Measurements from ENCODE around the gene TNFRSF12A. TPM values are rescaled to one million over a fixed set of nuclear protein-coding genes. Genes with fewer than 3 reads are reported as not detected.

TNFRSF12A gene
- total and polyA plus RNA-seq, 5 donors from 2014 or later = 0.69 to 1.2 (median 0.86) TPM; not detected in 1

- H3K4me3 ChIP-seq (ENCODE audit: low read depth, low read length) = no peak overlapping the region
- Mint-ChIP-seq H3K4me3 (peak overlapping the region; percentile 90 to 98 (median 94)), H3K27me3 (peaks cover 8% of the 10 kb centered on the region), H3K36me3 (peaks cover 4% of the 10 kb centered on the region), H3K4me1 (peaks cover 4 to 63% (median 30%) of the 10 kb centered on the region in 4 donors), H3K9me3 (no peaks in the 10 kb centered on the region), H3K27ac (peak overlapping the region; percentile 62 to 96 (median 80))
- no peaks in the 10 kb centered on the region for H3K27me3 ChIP-seq (ENCODE audit: control insufficient read depth, insufficient read depth, low read length)
- ATAC-seq (ENCODE audit: low read depth in 2 of 2) (peak; percentile 32), DNase-seq (peak in 2 of 3 donors; percentile 67 to 68)
- peak overlapping the region; percentile 91 for H3K27ac ChIP-seq (ENCODE audit: insufficient read depth, low read length, poor library complexity, severe bottlenecking)
- peaks cover 11% of the 10 kb centered on the region for H3K36me3 ChIP-seq (ENCODE audit: control insufficient read depth, insufficient read depth, low read length)
- H3K9me3 ChIP-seq (ENCODE audit: control insufficient read depth in 2 of 2, low read length in 2 of 2) = no peaks in the 10 kb centered on the region
- peaks cover 52% of the 10 kb centered on the region for H3K4me1 ChIP-seq (ENCODE audit: control insufficient read depth, insufficient read depth, low read length, poor library complexity, severe bottlenecking)
Measured at GRCh38 chr16:3022208-3022683, 2.1 kb downstream of the TNFRSF12A start.

GRCh38 chr16:3022684-3023414 is 2.7 kb downstream of the TNFRSF12A start:
- Histone ChIP-seq H3K36me3 (ENCODE audit: control insufficient read depth, insufficient read depth, low read length) (peaks cover 11% of the 10 kb centered on the region), H3K27me3 (ENCODE audit: control insufficient read depth, insufficient read depth, low read length) (no peaks in the 10 kb centered on the region), H3K9me3 (ENCODE audit: control insufficient read depth in 2 of 2, low read length in 2 of 2) (no peaks in the 10 kb centered on the region), H3K4me1 (ENCODE audit: control insufficient read depth, insufficient read depth, low read length, poor library complexity, severe bottlenecking) (peaks cover 54% of the 10 kb centered on the region), H3K4me3 (ENCODE audit: low read depth, low read length) (no peak overlapping the region), H3K27ac (ENCODE audit: insufficient read depth, low read length, poor library complexity, severe bottlenecking) (peak overlapping the region; percentile 91)
- Mint-ChIP-seq H3K4me1 (peaks cover 4 to 67% (median 30%) of the 10 kb centered on the region in 4 donors), H3K36me3 (peaks cover 4% of the 10 kb centered on the region), H3K9me3 (no peaks in the 10 kb centered on the region), H3K4me3 (peak overlapping the region; percentile 90 to 98 (median 94)), H3K27me3 (peaks cover 10% of the 10 kb centered on the region), H3K27ac (peak overlapping the region; percentile 80 to 99 (median 96))
- DNase-seq = no peak
- ATAC-seq (ENCODE audit: low read depth in 2 of 2) = no peak

- Histone ChIP-seq H3K4me3 (ENCODE audit: low read depth, low read length) (no peak overlapping the region), H3K27me3 (ENCODE audit: control insufficient read depth, insufficient read depth, low read length) (no peaks in the 10 kb centered on the region), H3K36me3 (ENCODE audit: control insufficient read depth, insufficient read depth, low read length) (peaks cover 11% of the 10 kb centered on the region), H3K9me3 (ENCODE audit: control insufficient read depth in 2 of 2, low read length in 2 of 2) (no peaks in the 10 kb centered on the region), H3K27ac (ENCODE audit: insufficient read depth, low read length, poor library complexity, severe bottlenecking) (peak overlapping the region; percentile 91), H3K4me1 (ENCODE audit: control insufficient read depth, insufficient read depth, low read length, poor library complexity, severe bottlenecking) (peaks cover 54% of the 10 kb centered on the region)
- H3K4me3 Mint-ChIP-seq = peak overlapping the region; percentile 90 to 98 (median 94)
- DNase-seq = no peak
- H3K27ac Mint-ChIP-seq = peak overlapping the region; percentile 80 to 99 (median 94)
- peaks cover 15% of the 10 kb centered on the region for H3K27me3 Mint-ChIP-seq
- H3K9me3 Mint-ChIP-seq = no peaks in the 10 kb centered on the region
- H3K36me3 Mint-ChIP-seq = peaks cover 4% of the 10 kb centered on the region
- no peak for ATAC-seq (ENCODE audit: low read depth in 2 of 2)
- H3K4me1 Mint-ChIP-seq = peaks cover 4 to 65% (median 30%) of the 10 kb centered on the region in 4 donors
Measured at GRCh38 chr16:3023415-3023668, 3.2 kb downstream of the TNFRSF12A start.

GRCh38 chr16:3023669-3024478 is 3.7 kb downstream of the TNFRSF12A start, which contains the start of the genes HCFC1R1 and THOC6:
Gene HCFC1R1 (minus strand): TSS chr16:3023942. CDS start chr16:3023941, 1 bp downstream.
Gene THOC6 (plus strand): TSS chr16:3024035. CDS start chr16:3024327, 292 bp downstream.
- Mint-ChIP-seq H3K4me3 (peak within 1 kb of the TSS; percentile 90 to 98 (median 94)), H3K27ac (peak within 1 kb of the TSS; percentile 92 to 99 (median 96)), H3K36me3 (peaks cover 4% of the 10 kb centered on the region), H3K4me1 (peaks cover 4 to 66% (median 30%) of the 10 kb centered on the region in 4 donors), H3K9me3 (no peaks in the 10 kb centered on the region), H3K27me3 (peaks cover 17% of the 10 kb centered on the region)
- H3K9me3 ChIP-seq (ENCODE audit: control insufficient read depth in 2 of 2, low read length in 2 of 2) = no peaks in the 10 kb centered on the region
- peak within 1 kb of the TSS; percentile 91 for H3K27ac ChIP-seq (ENCODE audit: insufficient read depth, low read length, poor library complexity, severe bottlenecking)
- peaks cover 59% of the 10 kb centered on the region for H3K4me1 ChIP-seq (ENCODE audit: control insufficient read depth, insufficient read depth, low read length, poor library complexity, severe bottlenecking)
- H3K4me3 ChIP-seq (ENCODE audit: low read depth, low read length) = peak within 1 kb of the TSS; percentile 32
- peaks cover under 1% of the 10 kb centered on the region for H3K27me3 ChIP-seq (ENCODE audit: control insufficient read depth, insufficient read depth, low read length)
- ATAC-seq (ENCODE audit: low read depth in 2 of 2) = peak; percentile 85 to 86
- H3K36me3 ChIP-seq (ENCODE audit: control insufficient read depth, insufficient read depth, low read length) = peaks cover 11% of the 10 kb centered on the region
- peak; percentile 93 to 99 (median 95) for DNase-seq

GRCh38 chr16:3025032-3026002 is 5.1 kb downstream of the TNFRSF12A start:
- no peak overlapping the region for H3K4me3 ChIP-seq (ENCODE audit: low read depth, low read length)
- no peak overlapping the region for H3K27ac ChIP-seq (ENCODE audit: insufficient read depth, low read length, poor library complexity, severe bottlenecking)
- Mint-ChIP-seq H3K9me3 (peaks cover 0 to 2% (median 0%) of the 10 kb centered on the region in 7 donors), H3K4me1 (peaks cover 4 to 69% (median 33%) of the 10 kb centered on the region in 4 donors), H3K4me3 (peak overlapping the region in 2 of 4 donors; percentile 38 to 41), H3K36me3 (peaks cover 4% of the 10 kb centered on the region), H3K27me3 (peaks cover 28% of the 10 kb centered on the region), H3K27ac (no peak overlapping the region)
- H3K36me3 ChIP-seq (ENCODE audit: control insufficient read depth, insufficient read depth, low read length) = peaks cover 11% of the 10 kb centered on the region
- peaks cover 66% of the 10 kb centered on the region for H3K4me1 ChIP-seq (ENCODE audit: control insufficient read depth, insufficient read depth, low read length, poor library complexity, severe bottlenecking)
- DNase-seq (no peak), ATAC-seq (ENCODE audit: low read depth in 2 of 2) (no peak)
- H3K9me3 ChIP-seq (ENCODE audit: control insufficient read depth in 2 of 2, low read length in 2 of 2) = no peaks in the 10 kb centered on the region
- peaks cover 3% of the 10 kb centered on the region for H3K27me3 ChIP-seq (ENCODE audit: control insufficient read depth, insufficient read depth, low read length)

- no peak overlapping the region for H3K27ac ChIP-seq (ENCODE audit: insufficient read depth, low read length, poor library complexity, severe bottlenecking)
- peaks cover 3% of the 10 kb centered on the region for H3K27me3 ChIP-seq (ENCODE audit: control insufficient read depth, insufficient read depth, low read length)
- H3K27ac Mint-ChIP-seq = no peak overlapping the region
- peaks cover 28% of the 10 kb centered on the region for H3K27me3 Mint-ChIP-seq
- peaks cover 0 to 2% (median 0%) of the 10 kb centered on the region in 7 donors for H3K9me3 Mint-ChIP-seq
- no peaks in the 10 kb centered on the region for H3K9me3 ChIP-seq (ENCODE audit: control insufficient read depth in 2 of 2, low read length in 2 of 2)
- peaks cover 4 to 65% (median 33%) of the 10 kb centered on the region in 4 donors for H3K4me1 Mint-ChIP-seq
- H3K4me3 ChIP-seq (ENCODE audit: low read depth, low read length) = no peak overlapping the region
- DNase-seq (no peak), ATAC-seq (ENCODE audit: low read depth in 2 of 2) (no peak)
- H3K36me3 Mint-ChIP-seq = peaks cover 4% of the 10 kb centered on the region
- H3K4me1 ChIP-seq (ENCODE audit: control insufficient read depth, insufficient read depth, low read length, poor library complexity, severe bottlenecking) = peaks cover 59% of the 10 kb centered on the region
- peak overlapping the region in 1 of 4 donors; percentile 49 for H3K4me3 Mint-ChIP-seq
- peaks cover 11% of the 10 kb centered on the region for H3K36me3 ChIP-seq (ENCODE audit: control insufficient read depth, insufficient read depth, low read length)
Measured at GRCh38 chr16:3026003-3026378, 5.8 kb downstream of the TNFRSF12A start.

Data from CD4-positive, CD25-positive, alpha-beta regulatory T cell (primary cell).